H1 (cell line): ENCODE data around the gene ZDHHC19. TPM values are rescaled to one million over a fixed set of nuclear protein-coding genes. Genes with fewer than 3 reads are reported as not detected.

Experiments
- CTCF ChIA-PET: fragments of 300-600 bp; sonication (Branson Sonifier 250); formaldehyde crosslinking; loops from one replicate; lab custom pipeline; 2021; ENCODE audit not compliant: partially characterized antibody; lab: Charles Lee
- POLR2A ChIA-PET: fragments of 300-600 bp; sonication (Branson Sonifier 250); formaldehyde crosslinking; loops from one replicate; lab custom pipeline; 2021; ENCODE audit warnings: inconsistent platforms; ENCODE audit not compliant: partially characterized antibody; lab: Charles Lee
- DNase-seq, 2 experiments: peaks; one replicate each; pipeline versions ENCODE4 v3.0.0 to v3.0.0-alpha.2; 2010 to 2022; ENCODE audit warnings: low spot score in 2 of 2, low read depth in 1 of 2, mixed read lengths in 1 of 2
- FAIRE-seq: peaks from 2 replicates; lab custom pipeline; 2011; peaks lifted over from hg19 to GRCh38; lab: Jason Lieb, UNC
- H2AFZ ChIP-seq: 2 replicates; pipeline ENCODE4 v1.8.1; 2012; ENCODE audit warnings: low read length, inconsistent platforms
- H2AK5ac ChIP-seq: 2 replicates; pipeline ENCODE4 v1.6.1; 2013; ENCODE audit warnings: low read depth, low read length
- H2BK120ac ChIP-seq: replicated peaks from 2 replicates; pipeline ENCODE3; 2013; ENCODE audit warnings: low read depth, low read length, inconsistent platforms
- H2BK12ac ChIP-seq: 2 replicates; pipeline ENCODE4 v1.6.1; 2013; ENCODE audit warnings: low read depth, low read length
- H2BK15ac ChIP-seq: 2 replicates; pipeline ENCODE4 v1.6.1; 2013; ENCODE audit warnings: low read length
- H2BK20ac ChIP-seq: 2 replicates; pipeline ENCODE4 v1.6.1; 2013; ENCODE audit warnings: low read length
- H2BK5ac ChIP-seq: 2 replicates; pipeline ENCODE4 v1.6.1; 2013; ENCODE audit warnings: low read depth, low read length
- H3K14ac ChIP-seq: 2 replicates; pipeline ENCODE4 v1.6.1; 2013; ENCODE audit warnings: inconsistent platforms; ENCODE audit not compliant: insufficient read length
- H3K18ac ChIP-seq: 2 replicates; pipeline ENCODE4 v1.6.1; 2013; ENCODE audit warnings: low read length; ENCODE audit errors: extremely low read depth
- H3K23ac ChIP-seq: 2 replicates; pipeline ENCODE4 v1.6.1; 2013; ENCODE audit warnings: inconsistent platforms; ENCODE audit not compliant: insufficient read length
- H3K23me2 ChIP-seq: 2 replicates; pipeline ENCODE4 v1.6.1; 2013; ENCODE audit warnings: low read depth, low read length
- H3K27ac ChIP-seq: 2 replicates; pipeline ENCODE4 v1.6.1; 2011; ENCODE audit warnings: low read depth, low read length, inconsistent platforms
- H3K27me3 ChIP-seq, 4 experiments: replicated peaks in 1 of 4; 1 replicate in 1 of 4; 2 replicates in 3 of 4; pipeline versions ENCODE4 v1.6.1 to v1.8.1; 2011 to 2013; ENCODE audit warnings: low read length in 3 of 4, mild to moderate bottlenecking in 3 of 4, inconsistent platforms in 2 of 4, mixed read lengths in 2 of 4, moderate library complexity in 1 of 4; ENCODE audit not compliant: control insufficient read depth in 3 of 4, insufficient read depth in 3 of 4; ENCODE audit errors: extremely low read depth in 1 of 4
- H3K36me3 ChIP-seq, 4 experiments: 2 replicates each; pipeline versions ENCODE4 v1.6.1 to v1.8.1; 2011 to 2013; ENCODE audit warnings: mild to moderate bottlenecking in 4 of 4, low read length in 3 of 4, moderate library complexity in 2 of 4, control low read depth in 1 of 4, inconsistent platforms in 1 of 4; ENCODE audit not compliant: insufficient read depth in 4 of 4, control insufficient read depth in 2 of 4
- H3K4ac ChIP-seq: replicated peaks from 2 replicates; pipeline ENCODE3; 2013; ENCODE audit warnings: low read length, low read depth, mixed read lengths, inconsistent platforms; ENCODE audit not compliant: insufficient read length
- H3K4me1 ChIP-seq, 4 experiments: replicated peaks in 1 of 4; 1 replicate in 1 of 4; 2 replicates in 3 of 4; pipeline versions ENCODE4 v1.6.1 to v1.8.1; 2011 to 2013; ENCODE audit warnings: low read length in 3 of 4, inconsistent platforms in 2 of 4, mixed read lengths in 1 of 4; ENCODE audit not compliant: insufficient read depth in 4 of 4, control insufficient read depth in 3 of 4
- H3K4me2 ChIP-seq, 2 experiments: 2 replicates each; pipeline versions ENCODE4 v1.6.1 to v1.8.1; 2011 to 2013; ENCODE audit warnings: low read depth in 2 of 2, low read length in 2 of 2, control low read depth in 1 of 2, inconsistent platforms in 1 of 2, mild to moderate bottlenecking in 1 of 2; ENCODE audit not compliant: insufficient read depth in 1 of 2
- H3K4me3 ChIP-seq, 4 experiments: fragments of 200-600, 300-600 bp in 1 of 4; sonication (generic), shearing (Covaris generic), sonication (Bioruptor Twin) in 1 of 4; 2 replicates each; pipeline versions ENCODE4 v1.5.1 to v1.8.1; 2011 to 2016; ENCODE audit warnings: low read length in 4 of 4, low read depth in 3 of 4, control low read depth in 2 of 4, inconsistent platforms in 2 of 4, mild to moderate bottlenecking in 2 of 4, mixed read lengths in 1 of 4, moderate library complexity in 1 of 4; ENCODE audit not compliant: insufficient read depth in 2 of 4; ENCODE audit errors: extremely low read depth in 1 of 4
- H3K56ac ChIP-seq: replicated peaks from 2 replicates; pipeline ENCODE3; 2013; ENCODE audit warnings: low read depth, mild to moderate bottlenecking, mixed read lengths, low read length, inconsistent platforms; ENCODE audit not compliant: insufficient read length
- H3K79me1 ChIP-seq: 2 replicates; pipeline ENCODE4 v1.6.1; 2013; ENCODE audit warnings: low read depth, low read length, control low read depth
- H3K79me2 ChIP-seq, 2 experiments: 2 replicates each; pipeline versions ENCODE4 v1.6.1 to v1.8.1; 2012 to 2013; ENCODE audit warnings: low read length in 2 of 2, mild to moderate bottlenecking in 2 of 2, inconsistent platforms in 1 of 2; ENCODE audit not compliant: insufficient read depth in 2 of 2, control insufficient read depth in 1 of 2
- H3K9ac ChIP-seq, 4 experiments: replicated peaks in 1 of 4; 1 replicate in 1 of 4; 2 replicates in 3 of 4; pipeline versions ENCODE4 v1.6.1 to v1.8.1; 2011 to 2013; ENCODE audit warnings: low read depth in 3 of 4, low read length in 3 of 4, control low read depth in 2 of 4, mild to moderate bottlenecking in 2 of 4, moderate library complexity in 2 of 4, inconsistent platforms in 1 of 4; ENCODE audit errors: extremely low read depth in 1 of 4
- H3K9me3 ChIP-seq, 2 experiments: 2 replicates each; pipeline versions ENCODE4 v1.6.1 to v1.8.1; 2012 to 2013; ENCODE audit warnings: mild to moderate bottlenecking in 2 of 2, moderate library complexity in 2 of 2, control low read depth in 1 of 2, inconsistent platforms in 1 of 2, low read depth in 1 of 2, low read length in 1 of 2, mixed read lengths in 1 of 2; ENCODE audit not compliant: insufficient read depth in 2 of 2
- H4K20me1 ChIP-seq, 2 experiments: replicated peaks in 1 of 2; 2 replicates each; pipeline versions ENCODE3 to v1.8.1; 2011 to 2013; ENCODE audit warnings: inconsistent platforms in 2 of 2, low read length in 2 of 2, mild to moderate bottlenecking in 1 of 2; ENCODE audit not compliant: insufficient read depth in 2 of 2, control insufficient read depth in 1 of 2
- H4K5ac ChIP-seq: 2 replicates; pipeline ENCODE4 v1.6.1; 2013; ENCODE audit warnings: low read length, low read depth, mixed read lengths, inconsistent platforms; ENCODE audit not compliant: insufficient read length
- H4K8ac ChIP-seq: 2 replicates; pipeline ENCODE4 v1.8.0; 2013; ENCODE audit warnings: mild to moderate bottlenecking, moderate library complexity, low read length, inconsistent platforms; ENCODE audit not compliant: insufficient read depth; ENCODE audit errors: extremely low read depth
- H4K91ac ChIP-seq: replicated peaks from 2 replicates; pipeline ENCODE3; 2013; ENCODE audit warnings: low read length, mixed read lengths, inconsistent platforms; ENCODE audit not compliant: insufficient read length
- CBX8 ChIP-seq: fragments of 300-800, 300-1000 bp; sonication (generic); IDR thresholded peaks from 2 replicates; pipeline ENCODE4 v1.7.1; 2016; ENCODE audit warnings: low read depth, low read length, borderline replicate concordance
- GABPA ChIP-seq: IDR thresholded peaks from 2 replicates; pipeline ENCODE4 v1.6.1; 2011; ENCODE audit warnings: mild to moderate bottlenecking, low read length, moderate library complexity, borderline replicate concordance; ENCODE audit not compliant: insufficient read depth
- KDM1A ChIP-seq: fragments of 200-600, 300-600 bp; sonication (generic); IDR thresholded peaks from 2 replicates; pipeline ENCODE4 v1.7.1; 2016; ENCODE audit warnings: mild to moderate bottlenecking, low read length, borderline replicate concordance
- MAX ChIP-seq: IDR thresholded peaks from 2 replicates; pipeline ENCODE4 v1.6.1; 2012; ENCODE audit warnings: inconsistent platforms
- POLR2A ChIP-seq, 2 experiments: IDR thresholded peaks; 1 replicate in 1 of 2; 2 replicates in 1 of 2; pipeline ENCODE4 v1.6.1; 2011; ENCODE audit warnings: low read depth in 2 of 2, low read length in 2 of 2, mild to moderate bottlenecking in 2 of 2; ENCODE audit errors: control extremely low read depth in 1 of 2
- RBBP5 ChIP-seq: IDR thresholded peaks from 2 replicates; pipeline ENCODE4 v1.7.1; 2012; ENCODE audit warnings: low read depth, mild to moderate bottlenecking, inconsistent platforms, low read length, moderate library complexity, borderline replicate concordance
- RNF2 ChIP-seq: fragments of 200-900, 300-1000 bp; sonication (generic); IDR thresholded peaks from 2 replicates; pipeline ENCODE4 v1.7.1; 2016; ENCODE audit warnings: borderline replicate concordance, low read depth, mild to moderate bottlenecking, antibody characterized with exemption, low read length; ENCODE audit not compliant: poor library complexity, severe bottlenecking; ENCODE audit errors: missing control alignments
- TBP ChIP-seq: IDR thresholded peaks from 2 replicates; pipeline ENCODE4 v1.6.1; 2011; ENCODE audit warnings: low read depth, low read length, improper control_type of control experiment
- TCF12 ChIP-seq: IDR thresholded peaks from 2 replicates; pipeline ENCODE4 v1.6.1; 2011; ENCODE audit warnings: low read depth, mild to moderate bottlenecking, low read length
- WGBS, 2 experiments: shearing (Covaris generic) in 1 of 2; methylation state at CpG; one replicate each; pipeline versions ENCODE4 v1.1.6 to v1.1.7; 2013 to 2015; ENCODE audit warnings: low lambda C conversion rate in 2 of 2, mixed read lengths in 2 of 2, inconsistent platforms in 1 of 2, low coverage in 1 of 2, missing lambda C conversion rate in 1 of 2; ENCODE audit not compliant: insufficient replicate concordance in 2 of 2, insufficient coverage in 1 of 2, insufficient read length in 1 of 2; ENCODE audit errors: extremely low coverage in 1 of 2, missing lambda C conversion rate in 1 of 2; 5-methylcytosine and 5-hydroxymethylcytosine counted together
- polyA plus RNA-seq, 7 experiments: library from polyadenylated mRNA; depleted of rRNA in 3 of 7; stranded (reverse) in 5 of 7; unstranded in 2 of 7; fragments of >200 nt in 5 of 7; fragments of 200-250 nt in 2 of 7; gene quantifications; 1 replicate in 5 of 7; 2 replicates in 1 of 7; 4 replicates in 1 of 7; pipeline versions ENCODE4 v1.2.1 to v1.2.3, GENCODE V29; 2011 to 2013; ENCODE audit warnings: missing spikeins in 2 of 7, mixed read lengths in 2 of 7
- total RNA-seq: library from RNA; stranded (reverse); fragmentation: NEBNext Ultra II Directional; extraction: Animal tissue kit (Norgen Biotek cat#: 25700); gene quantifications from 2 replicates; pipeline ENCODE4 v1.2.1, GENCODE V29; 2021

ZDHHC19 gene
- total and polyA plus RNA-seq, 2 of the 8 experiments (the other 6 are each of a cell fraction or from before 2014, with no cell fraction given), result 2.5 to 4.1 TPM

GRCh38 chr3:196186651-196187573, 24.3 kb downstream of the ZDHHC19 start:
- no peak overlapping the region for H3K27ac ChIP-seq
- H2AFZ ChIP-seq, result 0 out of 2 replicates have a peak overlapping the region, but pooled peaks have one; percentile 20
- no peaks in the 10 kb centered on the region for H3K27me3 ChIP-seq
- H3K23me2 ChIP-seq, result no peaks in the 10 kb centered on the region
- 46% methylated on average over 30 of the region's 31 CpGs; no CpG with 5 or more reads in 1 of the 2 experiments for WGBS, 2 experiments
- no peak overlapping the region for H4K91ac ChIP-seq
- peak overlapping the region; percentile 38 for H2BK120ac ChIP-seq
- peak overlapping the region; percentile 18 for H4K5ac ChIP-seq
- H3K18ac ChIP-seq, result no peak overlapping the region; the same call in 1 of the 2 replicates
- H2AK5ac ChIP-seq, result no peak overlapping the region
- DNase-seq, result peak; percentile 56 to 72
- no peaks in the 10 kb centered on the region for H4K20me1 ChIP-seq
- H2BK5ac ChIP-seq, result no peak overlapping the region
- no peaks in the 10 kb centered on the region for H3K79me1 ChIP-seq
- H3K4me2 ChIP-seq, result peak overlapping the region; percentile 32 to 51; a peak in 3 of 4 replicates
- no peaks in the 10 kb centered on the region for H3K79me2 ChIP-seq
- H2BK12ac ChIP-seq, result no peak overlapping the region
- no peak overlapping the region for H2BK15ac ChIP-seq
- no peak for FAIRE-seq
- peak overlapping the region in 2 of 4 experiments; percentile 2 to 18; a peak in 3 of 8 replicates for H3K4me3 ChIP-seq
- no peak overlapping the region for H3K4ac ChIP-seq
- peak overlapping the region; percentile 91 for H4K8ac ChIP-seq
- ChIA-PET CTCF (interaction anchor here (0.5 to 4.0 kb wide), 9 partner anchors 11 to 187 kb away, joined by 3 to 28 read pairs (median 4); partner anchors contain the start of gene ZDHHC19), POLR2A (interaction anchor here (3.3 kb wide), 1 partner anchor 106 kb away, joined by 11 read pairs; no protein-coding TSS in a partner anchor)
- H3K23ac ChIP-seq, result no peak overlapping the region
- no peak overlapping the region for H2BK20ac ChIP-seq
- no peaks in the 10 kb centered on the region for H3K36me3 ChIP-seq
- H3K56ac ChIP-seq, result no peak overlapping the region
- no peak overlapping the region for H3K9ac ChIP-seq
- H3K4me1 ChIP-seq, result peaks cover 0 to 9% (median 6%) of the 10 kb centered on the region in 4 experiments; a peak in 6 of 7 replicates
- no peak overlapping the region for H3K14ac ChIP-seq
- H3K9me3 ChIP-seq, result peaks cover 2 to 4% of the 10 kb centered on the region in 2 experiments; a peak in 1 of 4 replicates
- TF ChIP-seq RBBP5 (no peak), RNF2 (no peak), CBX8 (no peak), KDM1A (no peak), POLR2A (IDR thresholded peaks at IDR 0.05; ENCODE audit: control extremely low read depth in 1 of 2, low read depth in 2 of 2, low read length in 2 of 2) (no peak; a peak in 1 of 3 replicates), TCF12 (0 out of 2 replicates have a peak, but pooled peaks have one; percentile 6), MAX (peak; percentile 61), TBP (peak; percentile 58; the same call in 1 of the 2 replicates), GABPA (no peak)
